K562 (cell line): ENCODE data around the gene OAT. TPM values are rescaled to one million over a fixed set of nuclear protein-coding genes. Genes with fewer than 3 reads are reported as not detected.

Experiments
- C11orf30 ChIP-seq: fragments of 450-650 bp; IDR thresholded peaks from 2 replicates; pipeline ENCODE4 v1.6.1; 2016; ENCODE audit warnings: low read depth, mild to moderate bottlenecking
- CEBPG ChIP-seq, 3 experiments: fragments of 200-800 bp in 1 of 3; sonication (Bioruptor generic) in 1 of 3; sonication (generic) in 1 of 3; formaldehyde crosslinking in 1 of 3; IDR thresholded peaks in 2 of 3; conservative IDR thresholded peaks in 1 of 3; 2 replicates each; pipeline versions ENCODE4 v1.6.1 to v1.8.0; 2016 to 2022; ENCODE audit warnings: missing compliant biosample characterization in 2 of 3, missing genetic modification characterization in 2 of 3, mild to moderate bottlenecking in 1 of 3, missing genetic modification reagents in 1 of 3
- EGR1 ChIP-seq: fragments of 450-650 bp; conservative IDR thresholded peaks from 2 replicates; pipeline ENCODE4 v1.6.1; 2017; ENCODE audit warnings: mild to moderate bottlenecking
- ELF1 ChIP-seq: fragments of 200-800 bp; sonication (Bioruptor generic); IDR thresholded peaks from 2 replicates; pipeline ENCODE4 v1.6.1; 2016; ENCODE audit warnings: missing genetic modification characterization, missing compliant biosample characterization
- EP300 ChIP-seq: IDR thresholded peaks from 2 replicates; pipeline ENCODE4 v1.6.1; 2012; ENCODE audit warnings: low read length, improper control_type of control experiment
- HDAC6 ChIP-seq: IDR thresholded peaks from 2 replicates; pipeline ENCODE4 v1.6.1; 2012; ENCODE audit warnings: low read depth, mild to moderate bottlenecking, control low read depth, inconsistent platforms, low read length, moderate library complexity
- MEF2A ChIP-seq: IDR thresholded peaks from 2 replicates; pipeline ENCODE4 v1.6.1; 2011; ENCODE audit warnings: low read depth, mild to moderate bottlenecking, low read length, moderate library complexity; ENCODE audit not compliant: control insufficient read depth
- NBN ChIP-seq: fragments of 450-650 bp; IDR thresholded peaks from 2 replicates; pipeline ENCODE4 v1.6.1; 2016; ENCODE audit warnings: low read depth, mild to moderate bottlenecking
- NEUROD1 ChIP-seq: fragments of 150-350 bp; IDR thresholded peaks from 2 replicates; pipeline ENCODE4 v1.6.1; 2014; ENCODE audit warnings: borderline replicate concordance, low read length, low read depth; ENCODE audit not compliant: partially characterized antibody
- NFATC3 ChIP-seq: fragments of 450-650 bp; IDR thresholded peaks from 2 replicates; pipeline ENCODE4 v1.6.1; 2017; ENCODE audit warnings: mild to moderate bottlenecking
- NFXL1 ChIP-seq: fragments of 450-650 bp; formaldehyde crosslinking; IDR thresholded peaks from 2 replicates; pipeline ENCODE4 v1.4.0; 2021; ENCODE audit warnings: mild to moderate bottlenecking
- NONO ChIP-seq, 2 experiments: fragments of 200-400 bp in 1 of 2; fragments of 450-650 bp in 1 of 2; formaldehyde crosslinking in 1 of 2; IDR thresholded peaks; 2 replicates each; pipeline ENCODE4 v1.6.1; 2017; ENCODE audit warnings: low read depth in 2 of 2, mild to moderate bottlenecking in 2 of 2, moderate library complexity in 2 of 2, low read length in 1 of 2
- POLR3G ChIP-seq: IDR thresholded peaks from 2 replicates; pipeline ENCODE4 v1.6.1; 2011; ENCODE audit not compliant: insufficient read length, insufficient replicate concordance; ENCODE audit errors: extremely low read depth
- RAD21 ChIP-seq, 2 experiments: fragments of 250-450 bp in 1 of 2; fragments of 450-650 bp in 1 of 2; sonication (Bioruptor Pico) in 1 of 2; formaldehyde crosslinking in 1 of 2; IDR thresholded peaks in 1 of 2; conservative IDR thresholded peaks in 1 of 2; 2 replicates each; pipeline versions ENCODE4 v1.4.0 to v1.8.0; 2020 to 2022; ENCODE audit warnings: mild to moderate bottlenecking in 2 of 2, moderate library complexity in 1 of 2
- SMARCB1 ChIP-seq: IDR thresholded peaks from 2 replicates; pipeline ENCODE4 v1.6.1; 2011; ENCODE audit warnings: improper control_type of control experiment, low read depth; ENCODE audit not compliant: insufficient read length
- TAL1 ChIP-seq: fragments of 450-650 bp; IDR thresholded peaks from 2 replicates; pipeline ENCODE4 v1.6.1; 2016; ENCODE audit warnings: mild to moderate bottlenecking
- TRIM24 ChIP-seq, 2 experiments: fragments of 450-650 bp; IDR thresholded peaks; 2 replicates each; pipeline ENCODE4 v1.6.1; 2016
- ZBTB7A ChIP-seq: IDR thresholded peaks from 2 replicates; pipeline ENCODE4 v1.6.1; 2011; ENCODE audit warnings: low read depth, mild to moderate bottlenecking, low read length, moderate library complexity, borderline replicate concordance; ENCODE audit not compliant: control insufficient read depth
- ZC3H4 ChIP-seq: sonication (generic); formaldehyde crosslinking; IDR thresholded peaks from 2 replicates; pipeline ENCODE4 v1.9.0; 2021; ENCODE audit warnings: missing genetic modification reagents, borderline replicate concordance
- ZFPM2 ChIP-seq: fragments of 250-450 bp; sonication (Bioruptor Pico); IDR thresholded peaks from 2 replicates; pipeline ENCODE4 v1.5.1; 2022; ENCODE audit warnings: mild to moderate bottlenecking
- ZNF165 ChIP-seq: fragments of 250-450 bp; sonication (Bioruptor Pico); IDR thresholded peaks from 2 replicates; pipeline ENCODE4 v1.4.0; 2020; ENCODE audit warnings: borderline replicate concordance
- ZNF212 ChIP-seq: fragments of 450-650 bp; formaldehyde crosslinking; IDR thresholded peaks from 2 replicates; pipeline ENCODE4 v1.4.0; 2020; ENCODE audit warnings: mild to moderate bottlenecking
- ZNF217 ChIP-seq: sonication (generic); formaldehyde crosslinking; IDR thresholded peaks from 2 replicates; pipeline ENCODE4 v1.8.0; 2022; ENCODE audit warnings: mild to moderate bottlenecking, missing genetic modification reagents
- ZNF311 ChIP-seq: fragments of 250-450 bp; sonication (Bioruptor Pico); IDR thresholded peaks from 2 replicates; pipeline ENCODE4 v1.4.0; 2020; ENCODE audit warnings: mild to moderate bottlenecking, moderate library complexity
- ZNF75A ChIP-seq: fragments of 450-650 bp; formaldehyde crosslinking; IDR thresholded peaks from 2 replicates; pipeline ENCODE4 v1.4.0; 2020; ENCODE audit warnings: mild to moderate bottlenecking
- polyA plus RNA-seq, 8 experiments: library from polyadenylated mRNA; depleted of rRNA in 4 of 8; stranded (reverse) in 5 of 8; unstranded in 3 of 8; fragments of >200 nt; fragmentation: Nextera tagmentation in 2 of 8; fragmentation: Illumina TruSeq in 1 of 8; extraction: Ambion mirVana in 2 of 8; extraction: Trizol in 1 of 8; gene quantifications; 2 replicates each; pipeline versions ENCODE4 v1.2.1 to v1.2.3, GENCODE V29; 2011 to 2014; ENCODE audit warnings: inconsistent platforms in 1 of 8, missing spikeins in 1 of 8
- total RNA-seq, 7 experiments: library from RNA; depleted of rRNA in 6 of 7; stranded (reverse); fragments of >200 nt in 6 of 7; fragmentation: Illumina TruSeq in 2 of 7; extraction: Trizol in 2 of 7; gene quantifications; 2 replicates each; pipeline versions ENCODE4 v1.2.1 to v1.2.3, GENCODE V29; 2011 to 2021; ENCODE audit warnings: low replicate concordance in 1 of 7
- TF ChIP-seq, protein P1 (sequence below): IDR thresholded peaks from 2 replicates; pipeline ENCODE4 v1.6.1; 2014; ENCODE audit warnings: antibody characterized with exemption
- TF ChIP-seq, protein P2 (sequence below): IDR thresholded peaks from 2 replicates; pipeline ENCODE4 v1.6.1; 2012; ENCODE audit warnings: low read depth, low read length, improper control_type of control experiment, borderline replicate concordance

Gene OAT
- total and polyA plus RNA-seq, 9 of the 15 experiments (the other 6 are each of a cell fraction or from before 2014, with no cell fraction given): 100 to 312 (median 163) TPM

DNA sequence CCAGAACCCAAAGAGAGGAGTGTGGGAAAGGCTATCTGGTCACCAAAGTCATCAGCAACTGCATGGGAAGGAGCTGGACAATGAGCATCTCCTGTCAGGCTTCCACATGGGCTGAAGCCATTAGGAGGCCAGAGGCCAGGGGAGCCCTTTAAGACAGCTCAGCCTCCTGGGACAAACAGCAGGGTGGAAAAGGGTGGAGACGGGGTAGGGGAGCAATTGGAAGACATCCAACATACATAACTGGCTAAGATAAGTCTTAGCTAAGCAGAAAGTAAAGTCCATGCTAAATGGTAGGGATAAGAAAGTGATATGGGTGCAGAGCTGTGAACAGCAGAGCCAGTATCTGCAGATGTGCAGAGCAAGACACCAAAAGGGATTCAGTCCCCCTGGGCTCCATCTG is 1.5 kb upstream of the OAT start (continued):
- TF ChIP-seq, protein P1, sequence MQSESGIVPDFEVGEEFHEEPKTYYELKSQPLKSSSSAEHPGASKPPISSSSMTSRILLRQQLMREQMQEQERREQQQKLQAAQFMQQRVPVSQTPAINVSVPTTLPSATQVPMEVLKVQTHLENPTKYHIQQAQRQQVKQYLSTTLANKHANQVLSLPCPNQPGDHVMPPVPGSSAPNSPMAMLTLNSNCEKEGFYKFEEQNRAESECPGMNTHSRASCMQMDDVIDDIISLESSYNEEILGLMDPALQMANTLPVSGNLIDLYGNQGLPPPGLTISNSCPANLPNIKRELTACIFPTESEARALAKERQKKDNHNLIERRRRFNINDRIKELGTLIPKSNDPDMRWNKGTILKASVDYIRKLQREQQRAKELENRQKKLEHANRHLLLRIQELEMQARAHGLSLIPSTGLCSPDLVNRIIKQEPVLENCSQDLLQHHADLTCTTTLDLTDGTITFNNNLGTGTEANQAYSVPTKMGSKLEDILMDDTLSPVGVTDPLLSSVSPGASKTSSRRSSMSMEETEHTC: no peak
- TF ChIP-seq ZNF165 (CRISPR knock-in tag): no peak
- no peak for TF ChIP-seq ZBTB7A
- no peak for TF ChIP-seq POLR3G
- TF ChIP-seq ZC3H4 (CRISPR knock-in tag): no peak
- TF ChIP-seq, protein P2, sequence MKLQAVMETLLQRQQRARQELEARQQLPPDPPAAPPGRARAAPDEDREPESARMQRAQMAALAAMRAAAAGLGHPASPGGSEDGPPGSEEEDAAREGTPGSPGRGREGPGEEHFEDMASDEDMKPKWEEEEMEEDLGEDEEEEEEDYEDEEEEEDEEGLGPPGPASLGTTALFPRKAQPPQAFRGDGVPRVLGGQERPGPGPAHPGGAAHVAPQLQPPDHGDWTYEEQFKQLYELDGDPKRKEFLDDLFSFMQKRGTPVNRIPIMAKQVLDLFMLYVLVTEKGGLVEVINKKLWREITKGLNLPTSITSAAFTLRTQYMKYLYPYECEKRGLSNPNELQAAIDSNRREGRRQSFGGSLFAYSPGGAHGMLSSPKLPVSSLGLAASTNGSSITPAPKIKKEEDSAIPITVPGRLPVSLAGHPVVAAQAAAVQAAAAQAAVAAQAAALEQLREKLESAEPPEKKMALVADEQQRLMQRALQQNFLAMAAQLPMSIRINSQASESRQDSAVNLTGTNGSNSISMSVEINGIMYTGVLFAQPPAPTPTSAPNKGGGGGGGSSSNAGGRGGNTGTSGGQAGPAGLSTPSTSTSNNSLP: no peak
- TF ChIP-seq ZNF311 (CRISPR knock-in tag): no peak
- TF ChIP-seq C11orf30: peak; percentile 77; the same call in 1 of the 2 replicates
- no peak for TF ChIP-seq ZNF217
- peak; percentile 56; the same call in 1 of the 2 replicates for TF ChIP-seq TAL1
- TF ChIP-seq EP300: peak; percentile 49; the same call in 1 of the 2 replicates
- peak in 1 of 2 experiments; percentile 47; a peak in 1 of 4 replicates for TF ChIP-seq TRIM24 (IDR thresholded peaks at IDR 0.05)
- TF ChIP-seq NFATC3: no peak
- TF ChIP-seq EGR1: no peak
- TF ChIP-seq NFXL1: no peak
- no peak for TF ChIP-seq CEBPG (CRISPR knock-in tag; IDR thresholded peaks at IDR 0.05)
- no peak for TF ChIP-seq CEBPG (tag; conservative IDR thresholded peaks at IDR 0.05 in 1 of 2, IDR thresholded peaks at IDR 0.05 in 1 of 2)
- TF ChIP-seq SMARCB1: no peak
- no peak for TF ChIP-seq RAD21 (CRISPR knock-in tag; conservative IDR thresholded peaks at IDR 0.05 in 1 of 2, IDR thresholded peaks at IDR 0.05 in 1 of 2)
- TF ChIP-seq ELF1: no peak
- no peak for TF ChIP-seq NEUROD1
- TF ChIP-seq ZNF212 (CRISPR knock-in tag): no peak
- TF ChIP-seq ZNF75A (CRISPR knock-in tag): no peak
- TF ChIP-seq ZFPM2 (CRISPR knock-in tag): no peak
- no peak for TF ChIP-seq NONO (IDR thresholded peaks at IDR 0.05; ENCODE audit: low read depth in 2 of 2, low read length in 1 of 2)
- 0 out of 2 replicates have a peak, but pooled peaks have one; percentile 28 for TF ChIP-seq NBN
- TF ChIP-seq HDAC6: no peak
- TF ChIP-seq MEF2A: no peak
